ENCODE results near the gene MED10.
A peak's percentile ranks its signal among the peaks of the same experiment; 100 is the strongest.

The MED10 gene

GRCh38 chr5:6393596-6394194 lies 15.3 kb upstream of the MED10 start:
- Histone ChIP-seq H3F3A (ENCODE audit: insufficient read depth, low read length) (peaks cover 15% of the 10 kb centered on the region), H3K9me3 (replicated peaks; ENCODE audit: insufficient read depth, low read length) (no peaks in the 10 kb centered on the region), H4K20me1 (ENCODE audit: insufficient read depth, low read length) (no peaks in the 10 kb centered on the region), H3K9me2 (replicated peaks; ENCODE audit: insufficient read depth, low read length) (no peaks in the 10 kb centered on the region), H3K36me3 (replicated peaks; ENCODE audit: insufficient read depth, low read length) (no peaks in the 10 kb centered on the region), H3K9ac (ENCODE audit: low read length) (peak overlapping the region; percentile 28), H3K27me3 (replicated peaks; ENCODE audit: insufficient read depth, low read length) (no peaks in the 10 kb centered on the region), H3K4me3 (ENCODE audit: low read length) (peak overlapping the region; percentile 16; the same call in 1 of the 2 replicates), H2AFZ (ENCODE audit: low read length) (peak overlapping the region; percentile 18), H3K4me2 (ENCODE audit: low read depth, low read length) (peak overlapping the region; percentile 53), H3K79me2 (ENCODE audit: low read length) (no peaks in the 10 kb centered on the region), H3K4me1 (ENCODE audit: low read length) (peaks cover 28% of the 10 kb centered on the region), H3K27ac (ENCODE audit: low read length) (peak overlapping the region; percentile 78)
- no peak for TF ChIP-seq EZH2phosphoT487 (IDR thresholded peaks at IDR 0.05; ENCODE audit: low read length)
- TF ChIP-seq, protein P1, sequence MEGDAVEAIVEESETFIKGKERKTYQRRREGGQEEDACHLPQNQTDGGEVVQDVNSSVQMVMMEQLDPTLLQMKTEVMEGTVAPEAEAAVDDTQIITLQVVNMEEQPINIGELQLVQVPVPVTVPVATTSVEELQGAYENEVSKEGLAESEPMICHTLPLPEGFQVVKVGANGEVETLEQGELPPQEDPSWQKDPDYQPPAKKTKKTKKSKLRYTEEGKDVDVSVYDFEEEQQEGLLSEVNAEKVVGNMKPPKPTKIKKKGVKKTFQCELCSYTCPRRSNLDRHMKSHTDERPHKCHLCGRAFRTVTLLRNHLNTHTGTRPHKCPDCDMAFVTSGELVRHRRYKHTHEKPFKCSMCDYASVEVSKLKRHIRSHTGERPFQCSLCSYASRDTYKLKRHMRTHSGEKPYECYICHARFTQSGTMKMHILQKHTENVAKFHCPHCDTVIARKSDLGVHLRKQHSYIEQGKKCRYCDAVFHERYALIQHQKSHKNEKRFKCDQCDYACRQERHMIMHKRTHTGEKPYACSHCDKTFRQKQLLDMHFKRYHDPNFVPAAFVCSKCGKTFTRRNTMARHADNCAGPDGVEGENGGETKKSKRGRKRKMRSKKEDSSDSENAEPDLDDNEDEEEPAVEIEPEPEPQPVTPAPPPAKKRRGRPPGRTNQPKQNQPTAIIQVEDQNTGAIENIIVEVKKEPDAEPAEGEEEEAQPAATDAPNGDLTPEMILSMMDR (IDR thresholded peaks at IDR 0.05; ENCODE audit: low read length), result no peak
- no peak for TF ChIP-seq EZH2 (optimal IDR thresholded peaks at IDR 0.05; ENCODE audit: low read depth, low read length)
- DNase-seq, result peak; percentile 85

DNA sequence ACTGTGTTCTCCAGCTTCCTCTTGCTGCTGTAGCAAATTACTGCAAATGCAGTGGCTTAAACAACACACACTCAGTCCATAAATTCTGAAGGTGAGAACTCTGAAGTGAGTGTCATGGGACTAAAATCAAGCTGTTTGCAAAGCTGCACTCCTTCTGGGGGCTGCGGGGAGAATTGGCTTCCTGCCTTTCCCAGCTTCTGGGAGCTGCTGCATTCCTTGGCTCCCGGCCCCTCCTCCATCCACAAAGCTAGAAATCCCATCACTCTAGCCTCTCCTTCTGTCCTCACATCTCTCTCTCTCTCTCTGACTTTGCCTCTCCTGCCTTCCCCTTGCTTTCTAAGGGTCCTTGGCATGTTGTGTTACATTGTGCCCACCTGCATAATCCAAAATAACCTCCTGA lies 14.2 kb upstream of the MED10 start:
- Histone ChIP-seq H3K4me3 (ENCODE audit: low read length) (no peak overlapping the region), H3K9me2 (replicated peaks; ENCODE audit: insufficient read depth, low read length) (no peaks in the 10 kb centered on the region), H3K9ac (ENCODE audit: low read length) (no peak overlapping the region), H4K20me1 (ENCODE audit: insufficient read depth, low read length) (no peaks in the 10 kb centered on the region), H3K27me3 (replicated peaks; ENCODE audit: insufficient read depth, low read length) (no peaks in the 10 kb centered on the region), H3K4me2 (ENCODE audit: low read depth, low read length) (0 out of 2 replicates have a peak overlapping the region, but pooled peaks have one; percentile 53), H3K27ac (ENCODE audit: low read length) (peak overlapping the region; percentile 78; the same call in 1 of the 2 replicates), H3K4me1 (ENCODE audit: low read length) (peaks cover 28% of the 10 kb centered on the region), H2AFZ (ENCODE audit: low read length) (no peak overlapping the region), H3K9me3 (replicated peaks; ENCODE audit: insufficient read depth, low read length) (no peaks in the 10 kb centered on the region), H3F3A (ENCODE audit: insufficient read depth, low read length) (peaks cover 15% of the 10 kb centered on the region), H3K79me2 (ENCODE audit: low read length) (no peaks in the 10 kb centered on the region), H3K36me3 (replicated peaks; ENCODE audit: insufficient read depth, low read length) (no peaks in the 10 kb centered on the region)
- TF ChIP-seq EZH2 (optimal IDR thresholded peaks at IDR 0.05; ENCODE audit: low read depth, low read length) (no peak), EZH2phosphoT487 (IDR thresholded peaks at IDR 0.05; ENCODE audit: low read length) (no peak)
- TF ChIP-seq, protein P1 (IDR thresholded peaks at IDR 0.05; ENCODE audit: low read length), result no peak
- DNase-seq, result no peak

GRCh38 chr5:6391151-6391550 lies 12.8 kb upstream of the MED10 start:
- DNase-seq, result no peak
- Histone ChIP-seq H4K20me1 (ENCODE audit: insufficient read depth, low read length) (no peaks in the 10 kb centered on the region), H3K79me2 (ENCODE audit: low read length) (no peaks in the 10 kb centered on the region), H3K4me2 (ENCODE audit: low read depth, low read length) (no peak overlapping the region), H2AFZ (ENCODE audit: low read length) (no peak overlapping the region), H3K36me3 (replicated peaks; ENCODE audit: insufficient read depth, low read length) (no peaks in the 10 kb centered on the region), H3K4me3 (ENCODE audit: low read length) (no peak overlapping the region), H3K9me2 (replicated peaks; ENCODE audit: insufficient read depth, low read length) (no peaks in the 10 kb centered on the region), H3K27me3 (replicated peaks; ENCODE audit: insufficient read depth, low read length) (no peaks in the 10 kb centered on the region), H3F3A (ENCODE audit: insufficient read depth, low read length) (peaks cover 15% of the 10 kb centered on the region), H3K9me3 (replicated peaks; ENCODE audit: insufficient read depth, low read length) (no peaks in the 10 kb centered on the region), H3K27ac (ENCODE audit: low read length) (no peak overlapping the region), H3K4me1 (ENCODE audit: low read length) (peaks cover 28% of the 10 kb centered on the region), H3K9ac (ENCODE audit: low read length) (no peak overlapping the region)
- TF ChIP-seq EZH2phosphoT487 (IDR thresholded peaks at IDR 0.05; ENCODE audit: low read length), result no peak
- TF ChIP-seq, protein P1 (IDR thresholded peaks at IDR 0.05; ENCODE audit: low read length), result no peak
- TF ChIP-seq EZH2 (optimal IDR thresholded peaks at IDR 0.05; ENCODE audit: low read depth, low read length), result no peak

Data from MM.1S (cell line).